Measurements from ENCODE around the gene HRH3. TPM values are rescaled to one million over a fixed set of nuclear protein-coding genes. Genes with fewer than 3 reads are reported as not detected.

HRH3 gene
- total RNA-seq, 2 experiments from 2014 or later = not detected

- no peaks in the 10 kb centered on the region for H3K27me3 Mint-ChIP-seq
- H3K4me3 Mint-ChIP-seq = no peak overlapping the region
- no peak overlapping the region for H3K27ac Mint-ChIP-seq
- peaks cover 5% of the 10 kb centered on the region for H3K4me1 Mint-ChIP-seq
- ChIA-PET CTCF (interaction anchor here (0.6 kb wide), 1 partner anchor 576 kb away, joined by 3 read pairs; no protein-coding TSS in a partner anchor), POLR2A (no interaction called here)
- no peak for DNase-seq
- H3K36me3 Mint-ChIP-seq (ENCODE audit: low read depth) = no peaks in the 10 kb centered on the region
- no peaks in the 10 kb centered on the region for H3K9me3 Mint-ChIP-seq
Measured at GRCh38 chr20:62232770-62233645, 12.9 kb upstream of the HRH3 start.

GRCh38 chr20:62232194-62232593, 12.1 kb upstream of the HRH3 start:
- POLR2A ChIA-PET = no interaction called here
- Mint-ChIP-seq H3K27ac (no peak overlapping the region), H3K36me3 (ENCODE audit: low read depth) (no peaks in the 10 kb centered on the region), H3K4me1 (no peaks in the 10 kb centered on the region), H3K4me3 (no peak overlapping the region), H3K9me3 (no peaks in the 10 kb centered on the region), H3K27me3 (no peaks in the 10 kb centered on the region)
- no peak for DNase-seq
- CTCF ChIA-PET = interaction anchor here (0.6 kb wide), 1 partner anchor 576 kb away, joined by 3 read pairs; no protein-coding TSS in a partner anchor

GRCh38 chr20:62231292-62231691, 11.2 kb upstream of the HRH3 start:
- ChIA-PET POLR2A (no interaction called here), CTCF (no interaction called here)
- no peak for DNase-seq
- H3K4me1 Mint-ChIP-seq = no peaks in the 10 kb centered on the region
- no peak overlapping the region for H3K4me3 Mint-ChIP-seq
- H3K36me3 Mint-ChIP-seq (ENCODE audit: low read depth) = no peaks in the 10 kb centered on the region
- no peak overlapping the region for H3K27ac Mint-ChIP-seq
- H3K27me3 Mint-ChIP-seq = no peaks in the 10 kb centered on the region
- H3K9me3 Mint-ChIP-seq = no peaks in the 10 kb centered on the region

DNA sequence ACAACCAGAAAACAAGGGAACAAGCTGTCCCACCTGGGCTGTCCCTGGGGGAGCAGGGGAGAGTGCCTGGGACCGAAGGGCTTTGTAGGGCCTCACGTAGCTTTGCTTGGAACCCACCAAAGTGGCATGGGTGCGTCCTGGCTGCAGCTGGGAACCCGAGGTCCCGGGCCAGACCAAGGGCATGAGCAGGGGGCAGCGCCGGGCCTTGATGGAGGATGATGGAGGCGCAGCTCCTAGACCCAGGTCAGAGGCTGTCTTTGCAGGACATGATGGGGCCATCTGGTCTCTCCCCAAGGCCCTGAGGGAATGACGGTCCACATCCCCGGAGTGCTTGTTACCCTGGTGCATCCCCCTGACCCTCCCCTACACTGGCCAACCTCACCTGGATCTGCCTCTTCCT, 10.6 kb upstream of the HRH3 start:
- ChIA-PET POLR2A (no interaction called here), CTCF (no interaction called here)
- Mint-ChIP-seq H3K27ac (no peak overlapping the region), H3K4me1 (no peaks in the 10 kb centered on the region), H3K27me3 (no peaks in the 10 kb centered on the region), H3K4me3 (no peak overlapping the region), H3K36me3 (ENCODE audit: low read depth) (no peaks in the 10 kb centered on the region), H3K9me3 (no peaks in the 10 kb centered on the region)
- no peak for DNase-seq

DNA sequence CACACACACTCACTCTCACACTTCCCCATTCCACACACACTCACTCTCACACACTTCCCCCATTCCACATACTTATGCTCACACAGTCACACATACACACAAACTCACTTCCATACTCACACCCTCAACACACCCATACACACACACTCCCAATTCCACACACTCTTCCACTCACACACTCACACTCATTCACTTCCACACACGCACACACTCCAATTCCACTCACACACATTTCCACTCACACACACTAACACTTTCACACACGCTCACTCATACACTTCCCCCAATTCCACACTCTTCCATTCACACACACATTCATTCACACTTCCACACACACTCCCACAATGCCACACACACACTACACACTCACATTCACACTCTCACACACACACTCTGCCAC, 10.2 kb upstream of the HRH3 start:
- H3K36me3 Mint-ChIP-seq (ENCODE audit: low read depth) = no peaks in the 10 kb centered on the region
- POLR2A ChIA-PET = no interaction called here
- no peaks in the 10 kb centered on the region for H3K4me1 Mint-ChIP-seq
- no peak overlapping the region for H3K4me3 Mint-ChIP-seq
- H3K27ac Mint-ChIP-seq = no peak overlapping the region
- CTCF ChIA-PET = no interaction called here
- DNase-seq = no peak
- H3K9me3 Mint-ChIP-seq = no peaks in the 10 kb centered on the region
- no peaks in the 10 kb centered on the region for H3K27me3 Mint-ChIP-seq

GRCh38 chr20:62229667-62230066, 9.6 kb upstream of the HRH3 start:
- H3K36me3 Mint-ChIP-seq (ENCODE audit: low read depth) = no peaks in the 10 kb centered on the region
- no peaks in the 10 kb centered on the region for H3K4me1 Mint-ChIP-seq
- ChIA-PET POLR2A (no interaction called here), CTCF (no interaction called here)
- no peaks in the 10 kb centered on the region for H3K9me3 Mint-ChIP-seq
- no peak overlapping the region for H3K4me3 Mint-ChIP-seq
- H3K27ac Mint-ChIP-seq = no peak overlapping the region
- DNase-seq = no peak
- peaks cover 2% of the 10 kb centered on the region for H3K27me3 Mint-ChIP-seq

GRCh38 chr20:62228982-62229545, 9.0 kb upstream of the HRH3 start:
- CTCF ChIA-PET = no interaction called here
- Mint-ChIP-seq H3K27ac (no peak overlapping the region), H3K4me3 (no peak overlapping the region), H3K27me3 (peaks cover 3% of the 10 kb centered on the region), H3K4me1 (no peaks in the 10 kb centered on the region), H3K9me3 (no peaks in the 10 kb centered on the region), H3K36me3 (ENCODE audit: low read depth) (no peaks in the 10 kb centered on the region)
- DNase-seq = no peak
- POLR2A ChIA-PET = no interaction called here

GRCh38 chr20:62227977-62228958, 8.2 kb upstream of the HRH3 start:
- Mint-ChIP-seq H3K9me3 (no peaks in the 10 kb centered on the region), H3K36me3 (ENCODE audit: low read depth) (no peaks in the 10 kb centered on the region), H3K27me3 (peaks cover 3% of the 10 kb centered on the region), H3K27ac (no peak overlapping the region), H3K4me3 (no peak overlapping the region), H3K4me1 (no peaks in the 10 kb centered on the region)
- CTCF ChIA-PET = no interaction called here
- POLR2A ChIA-PET = no interaction called here
- no peak for DNase-seq

DNA sequence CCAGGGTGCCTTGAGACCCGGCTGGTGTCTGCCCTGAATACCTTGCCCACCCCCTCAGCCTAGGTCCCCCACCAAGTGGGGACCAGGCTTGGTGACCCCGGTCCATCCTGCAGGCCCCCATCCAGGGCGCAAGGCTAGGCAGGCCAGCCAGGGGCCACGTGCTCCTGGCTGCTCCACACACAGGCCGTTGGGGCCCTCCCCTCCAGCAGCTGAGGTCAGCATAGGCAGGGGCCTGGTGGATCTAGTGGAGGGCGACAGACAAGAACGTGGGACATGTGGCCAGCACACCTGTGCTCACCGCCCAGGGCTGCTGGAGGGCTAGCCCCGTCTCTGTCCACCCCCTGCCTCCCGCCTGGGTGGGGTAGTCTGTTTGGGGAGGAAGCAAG, 7.5 kb upstream of the HRH3 start:
- CTCF ChIA-PET = no interaction called here
- Mint-ChIP-seq H3K27me3 (peaks cover 3% of the 10 kb centered on the region), H3K9me3 (no peaks in the 10 kb centered on the region), H3K36me3 (ENCODE audit: low read depth) (no peaks in the 10 kb centered on the region), H3K27ac (no peak overlapping the region), H3K4me1 (no peaks in the 10 kb centered on the region), H3K4me3 (no peak overlapping the region)
- POLR2A ChIA-PET = no interaction called here
- DNase-seq = no peak

DNA sequence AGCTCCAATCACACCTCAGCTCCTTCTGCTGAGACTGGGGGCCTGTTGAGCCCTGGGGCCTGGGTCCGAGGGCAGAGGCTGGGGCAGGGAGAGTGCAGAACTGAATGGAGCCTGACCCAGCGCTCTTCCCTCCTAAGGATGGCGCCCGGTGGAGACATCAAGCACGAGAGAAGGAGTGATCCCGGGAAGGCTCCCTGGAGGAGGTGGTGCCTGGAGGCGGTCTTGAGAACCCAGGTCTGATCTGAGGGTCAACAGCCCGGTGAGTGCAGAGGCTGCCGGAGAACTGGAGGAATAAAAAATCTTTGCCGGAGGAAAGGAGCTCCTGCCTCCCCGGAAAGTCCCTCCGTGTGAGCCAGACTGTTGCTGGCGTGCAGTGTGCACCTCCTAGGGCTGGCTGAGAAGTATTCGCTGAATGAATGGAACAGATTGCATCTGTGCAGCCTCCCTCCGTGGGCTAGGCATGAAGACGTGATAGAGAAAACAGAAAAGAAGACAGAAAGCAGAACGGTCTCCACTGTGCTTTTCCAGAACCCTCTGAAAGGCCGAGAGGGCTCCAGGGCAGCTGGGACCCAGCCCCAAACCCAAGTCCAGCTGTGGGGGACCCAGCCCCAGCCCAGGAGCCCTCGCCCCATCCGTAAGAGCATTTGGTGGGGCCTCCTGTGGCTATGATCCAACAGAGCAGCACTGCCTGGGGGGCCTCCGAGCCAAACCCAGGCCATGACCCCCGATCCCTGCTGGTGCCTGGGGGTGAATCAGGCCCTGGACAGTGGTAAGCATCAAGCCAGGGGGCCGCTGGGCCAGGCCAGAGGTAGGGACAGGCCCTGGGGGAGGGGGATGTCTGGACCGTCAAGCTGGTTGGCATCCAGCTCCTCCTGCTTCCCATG, 6.9 kb upstream of the HRH3 start:
- Mint-ChIP-seq H3K9me3 (no peaks in the 10 kb centered on the region), H3K36me3 (ENCODE audit: low read depth) (no peaks in the 10 kb centered on the region), H3K4me1 (no peaks in the 10 kb centered on the region), H3K27ac (no peak overlapping the region), H3K4me3 (no peak overlapping the region), H3K27me3 (peaks cover 3% of the 10 kb centered on the region)
- ChIA-PET POLR2A (no interaction called here), CTCF (no interaction called here)
- DNase-seq = no peak

DNA sequence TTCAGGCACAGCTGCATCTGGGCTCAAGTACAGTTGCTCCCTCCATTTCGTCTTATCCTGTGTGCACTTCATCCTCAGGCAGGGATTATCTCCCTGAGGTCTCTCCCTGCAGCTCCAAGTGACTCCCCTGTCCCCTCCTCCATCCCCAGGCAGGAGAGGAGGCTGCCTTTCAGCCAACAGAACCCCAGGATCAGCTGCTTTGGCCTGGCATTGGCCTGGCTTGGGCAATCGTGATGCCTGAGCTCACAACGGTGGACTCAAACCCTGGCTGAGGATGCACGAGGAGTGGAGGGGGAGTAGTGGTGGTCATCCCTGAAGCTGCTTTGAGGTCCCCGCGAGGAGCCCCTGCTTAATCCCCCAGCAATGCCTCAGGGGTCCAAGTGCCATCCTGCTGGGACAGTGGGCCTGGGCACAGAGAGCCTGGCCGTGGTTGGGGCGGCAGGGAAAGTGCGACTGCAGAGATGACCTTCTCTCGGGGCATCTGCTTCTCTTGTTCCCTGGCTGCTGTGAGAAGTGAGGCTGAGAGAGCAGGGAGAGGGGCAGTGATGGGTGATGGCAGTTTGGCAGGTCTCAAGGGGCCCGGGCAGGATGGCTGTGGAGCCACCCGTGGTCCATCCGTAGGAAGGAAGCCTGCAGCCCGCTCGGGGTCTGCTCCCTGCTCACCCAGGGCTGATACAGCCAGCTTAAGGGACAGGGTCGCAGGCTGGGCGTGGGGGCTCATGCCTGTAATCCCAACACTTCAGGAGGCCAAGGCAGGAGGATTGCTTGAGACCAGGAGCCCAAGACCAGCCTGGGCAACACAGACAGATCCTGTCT, 6.0 kb upstream of the HRH3 start:
- no peak for DNase-seq
- ChIA-PET POLR2A (no interaction called here), CTCF (interaction anchor here (0.6 to 0.7 kb wide), 2 partner anchors 38 to 75 kb away, joined by 3 read pairs; no protein-coding TSS in a partner anchor)
- H3K4me3 Mint-ChIP-seq = no peak overlapping the region
- H3K36me3 Mint-ChIP-seq (ENCODE audit: low read depth) = no peaks in the 10 kb centered on the region
- H3K9me3 Mint-ChIP-seq = no peaks in the 10 kb centered on the region
- H3K27ac Mint-ChIP-seq = no peak overlapping the region
- no peaks in the 10 kb centered on the region for H3K4me1 Mint-ChIP-seq
- H3K27me3 Mint-ChIP-seq = peaks cover 11% of the 10 kb centered on the region

- H3K27ac Mint-ChIP-seq = no peak overlapping the region
- ChIA-PET CTCF (no interaction called here), POLR2A (no interaction called here)
- DNase-seq = no peak
- H3K4me3 Mint-ChIP-seq = no peak overlapping the region
- H3K36me3 Mint-ChIP-seq (ENCODE audit: low read depth) = no peaks in the 10 kb centered on the region
- H3K4me1 Mint-ChIP-seq = peaks cover 2% of the 10 kb centered on the region
- H3K27me3 Mint-ChIP-seq = peaks cover 15% of the 10 kb centered on the region
- no peaks in the 10 kb centered on the region for H3K9me3 Mint-ChIP-seq
Measured at GRCh38 chr20:62225026-62225425, 4.9 kb upstream of the HRH3 start.
